Activated CD8-positive, alpha-beta T cell treated with anti-CD3 and anti-CD28 coated beads for 36 hours (primary cell): Measurements from ENCODE around the gene TMEM43. TPM values are rescaled to one million over a fixed set of nuclear protein-coding genes. Genes with fewer than 3 reads are reported as not detected.

Experiments
- ATAC-seq: fragments of 200-7000 bp; cut with Tn5 transposase; one replicate; pipeline ENCODE4 v1.10.0; 2021; ENCODE audit warnings: mild to moderate bottlenecking, moderate library complexity
- CTCF ChIA-PET: fragments of 350-600 bp; sonication (Branson Sonifier 250); formaldehyde crosslinking; loops from one replicate; lab custom pipeline; 2021; ENCODE audit warnings: antibody characterized with exemption; lab: Charles Lee
- POLR2A ChIA-PET: fragments of 350-600 bp; sonication (Branson Sonifier 250); formaldehyde crosslinking; loops from one replicate; lab custom pipeline; 2021; ENCODE audit warnings: antibody characterized with exemption; lab: Charles Lee
- DNase-seq: peaks from one replicate; pipeline ENCODE4 v3.0.0-alpha.2; 2020
- H3K27ac Mint-ChIP-seq: one replicate; pipeline ENCODE4 v1.8.0; 2021; ENCODE audit warnings: mild to moderate bottlenecking, mixed read lengths
- H3K27me3 Mint-ChIP-seq: one replicate; pipeline ENCODE4 v1.8.0; 2021; ENCODE audit warnings: mixed read lengths
- H3K36me3 Mint-ChIP-seq: one replicate; pipeline ENCODE4 v1.8.0; 2021; ENCODE audit warnings: low read depth, mixed read lengths
- H3K4me1 Mint-ChIP-seq: one replicate; pipeline ENCODE4 v1.8.0; 2021; ENCODE audit warnings: low read depth, mixed read lengths
- H3K4me3 Mint-ChIP-seq: one replicate; pipeline ENCODE4 v1.8.0; 2021; ENCODE audit warnings: mild to moderate bottlenecking, moderate library complexity, mixed read lengths
- H3K9me3 Mint-ChIP-seq: one replicate; pipeline ENCODE4 v1.8.0; 2021; ENCODE audit warnings: mixed read lengths
- CTCF ChIP-seq: fragments of 200-600 bp; IDR thresholded peaks from one replicate; pipeline ENCODE4 v1.8.0; 2022; ENCODE audit warnings: antibody characterized with exemption, mild to moderate bottlenecking
- intact Hi-C: fragments of 100-400 bp; cut with micrococcal nuclease; formaldehyde crosslinking; loops from one replicate; pipeline ENCODE4 v1.10.0; 2022
- total RNA-seq, 2 experiments: library from RNA; stranded (reverse); gene quantifications; one replicate each; pipeline ENCODE4 v1.2.3, GENCODE V29; 2021

The TMEM43 gene
- total RNA-seq, 2 experiments from 2014 or later: 19.7 to 20.2 TPM

- Mint-ChIP-seq H3K27ac (no peak overlapping the region), H3K4me1 (peaks cover 42% of the 10 kb centered on the region), H3K36me3 (peaks cover 36% of the 10 kb centered on the region), H3K4me3 (no peak overlapping the region), H3K9me3 (no peaks in the 10 kb centered on the region), H3K27me3 (no peaks in the 10 kb centered on the region)
- TF ChIP-seq CTCF: no peak
- POLR2A ChIA-PET: no interaction called here
- ATAC-seq (no peak), DNase-seq (no peak)
- intact Hi-C loops: no loop called here
- CTCF ChIA-PET: interaction anchor here (1.0 kb wide), 1 partner anchor 22 kb away, joined by 3 read pairs; no protein-coding TSS in a partner anchor
These were observed 56.4 kb downstream of the TMEM43 start for GRCh38 chr3:14181253-14181652.

GRCh38 chr3:14183015-14183577, 58.2 kb downstream of the TMEM43 start:
- Mint-ChIP-seq H3K27me3 (no peaks in the 10 kb centered on the region), H3K9me3 (no peaks in the 10 kb centered on the region), H3K27ac (no peak overlapping the region), H3K4me3 (no peak overlapping the region), H3K4me1 (peaks cover 39% of the 10 kb centered on the region), H3K36me3 (peaks cover 47% of the 10 kb centered on the region)
- no peak for TF ChIP-seq CTCF
- ATAC-seq (no peak), DNase-seq (no peak)
- POLR2A ChIA-PET: interaction anchor here (0.8 to 1.5 kb wide), 2 partner anchors 59 to 219 kb away, joined by 3 read pairs; no protein-coding TSS in a partner anchor
- intact Hi-C loops: no loop called here
- CTCF ChIA-PET: interaction anchor here (0.8 kb wide), 1 partner anchor 20 kb away, joined by 3 read pairs; no protein-coding TSS in a partner anchor

- H3K9me3 Mint-ChIP-seq: no peaks in the 10 kb centered on the region
- ATAC-seq (no peak), DNase-seq (no peak)
- peaks cover 76% of the 10 kb centered on the region for H3K36me3 Mint-ChIP-seq
- no peaks in the 10 kb centered on the region for H3K27me3 Mint-ChIP-seq
- intact Hi-C loops: no loop called here
- peaks cover 61% of the 10 kb centered on the region for H3K4me1 Mint-ChIP-seq
- no peak for TF ChIP-seq CTCF
- H3K27ac Mint-ChIP-seq: no peak overlapping the region
- H3K4me3 Mint-ChIP-seq: no peak overlapping the region
- CTCF ChIA-PET: interaction anchor here (1.9 to 4.7 kb wide), 2 partner anchors 16 to 17 kb away, joined by 8 to 26 read pairs; no protein-coding TSS in a partner anchor
- POLR2A ChIA-PET: interaction anchor here (0.8 kb wide), 1 partner anchor 8 kb away, joined by 3 read pairs; the partner anchor contains the start of gene LSM3
These were observed 62.1 kb downstream of the TMEM43 start for GRCh38 chr3:14186854-14187458.

GRCh38 chr3:14188041-14188754, 63.3 kb downstream of the TMEM43 start:
- ChIA-PET CTCF (interaction anchor here (1.9 to 4.7 kb wide), 2 partner anchors 10 to 16 kb away, joined by 7 to 26 read pairs; partner anchors contain the start of genes LSM3 and XPC), POLR2A (interaction anchor here (0.8 kb wide), 1 partner anchor 9 kb away, joined by 3 read pairs; the partner anchor contains the start of gene LSM3)
- Mint-ChIP-seq H3K4me1 (peaks cover 62% of the 10 kb centered on the region), H3K36me3 (peaks cover 63% of the 10 kb centered on the region), H3K27ac (peak overlapping the region; percentile 13), H3K27me3 (no peaks in the 10 kb centered on the region), H3K9me3 (no peaks in the 10 kb centered on the region), H3K4me3 (no peak overlapping the region)
- peak; percentile 73 for ATAC-seq
- no peak for TF ChIP-seq CTCF
- no peak for DNase-seq
- intact Hi-C loops: no loop called here

Other genes starting within 250 kb of the TMEM43 start
- gene WNT7A, start 245.0 kb upstream of the TMEM43 start, total RNA-seq: under 1 TPM in 1 of 2 experiments, not detected in 1; 0.09 TPM
- 10 to 100 TPM; 27.6 to 30.2 TPM for gene CHCHD4, start 182 bp upstream of the TMEM43 start, total RNA-seq
- 10 to 100 TPM; 23.5 to 24.8 TPM for gene XPC, start 53.5 kb downstream of the TMEM43 start, total RNA-seq
- 10 to 100 TPM; 20.0 to 20.5 TPM for gene LSM3, start 53.8 kb downstream of the TMEM43 start, total RNA-seq